ENCODE results near the gene SLK. TPM values are rescaled to one million over a fixed set of nuclear protein-coding genes. Genes with fewer than 3 reads are reported as not detected.

The SLK gene
- total and polyA plus RNA-seq, 2 donors (not counting 3 experiments of a cell fraction or from before 2014, with no cell fraction given): 4.5 to 36.0 TPM

GRCh38 chr10:104052431-104052830, 85.5 kb downstream of the SLK start:
- POLR2A ChIA-PET: no interaction called here
- Histone ChIP-seq H3K27ac (ENCODE audit: insufficient read depth, low read depth, low read length) (no peak overlapping the region), H3K9ac (replicated peaks; ENCODE audit: extremely low read depth, insufficient read depth, low read length) (no peak overlapping the region), H2AFZ (ENCODE audit: low read depth, low read length) (no peak overlapping the region), H3K9me1 (replicated peaks; ENCODE audit: control insufficient read depth, extremely low read depth, insufficient read depth, low read length) (no peaks in the 10 kb centered on the region), H3K4me2 (ENCODE audit: insufficient read depth, low read length) (no peak overlapping the region), H3K4me1 (ENCODE audit: control insufficient read depth, extremely low read depth, insufficient read depth, low read length) (peaks cover 51% of the 10 kb centered on the region), H3K79me2 (ENCODE audit: control insufficient read depth, insufficient read depth, low read length) (no peaks in the 10 kb centered on the region), H4K20me1 (replicated peaks; ENCODE audit: control insufficient read depth, extremely low read depth, insufficient read depth, low read length) (no peaks in the 10 kb centered on the region), H3K36me3 (ENCODE audit: control insufficient read depth in 2 of 2, extremely low read depth in 1 of 2, insufficient read depth in 2 of 2, low read length in 2 of 2) (no peaks in the 10 kb centered on the region), H3K4me3 (replicated peaks in 1 of 3; ENCODE audit: insufficient read depth in 1 of 3, low read depth in 1 of 3, low read length in 3 of 3) (no peak overlapping the region), H3K27me3 (ENCODE audit: control insufficient read depth in 2 of 2, insufficient read depth in 2 of 2, low read length in 2 of 2) (no peaks in the 10 kb centered on the region), H3K9me3 (replicated peaks; ENCODE audit: control insufficient read depth, insufficient read depth, low read length) (no peaks in the 10 kb centered on the region)
- intact Hi-C loops (cut with micrococcal nuclease) (no loop called here), dilution Hi-C loops (cut with MboI; ENCODE audit: extremely low pct_ligation_motif_present, low sequenced_read_pairs) (no loop called here)
- no peak for FAIRE-seq
- CTCF ChIA-PET: interaction anchor here (1.6 kb wide), 1 partner anchor 69 kb away, joined by 7 read pairs; the partner anchor contains the start of gene SFR1
- DNase-seq (ENCODE audit: low read depth, low spot score): no peak
- TF ChIP-seq GATA2 (IDR thresholded peaks at IDR 0.05; ENCODE audit: insufficient read depth, insufficient read length, low read depth, low read length): no peak
- TF ChIP-seq CTCF (IDR thresholded peaks at IDR 0.05; ENCODE audit: extremely low read depth in 1 of 2, insufficient read depth in 1 of 2, low read depth in 1 of 2, low read length in 2 of 2): no peak
- no peak for TF ChIP-seq MAX (IDR thresholded peaks at IDR 0.05; ENCODE audit: insufficient read depth, insufficient read length)
- TF ChIP-seq MYC (IDR thresholded peaks at IDR 0.05; ENCODE audit: low read depth, low read length): no peak
- no peak for TF ChIP-seq POLR2AphosphoS5 (IDR thresholded peaks at IDR 0.05; ENCODE audit: insufficient read depth, low read depth, low read length)
- no TSS peak for BruUV-seq (replicated peaks)

- DNase-seq (ENCODE audit: low read depth, low spot score) (no peak), FAIRE-seq (no peak)
- dilution Hi-C loops (cut with MboI; ENCODE audit: extremely low pct_ligation_motif_present, low sequenced_read_pairs): no loop called here
- no TSS peak for BruUV-seq (replicated peaks)
- no peaks in the 10 kb centered on the region for H3K27me3 ChIP-seq (ENCODE audit: control insufficient read depth in 2 of 2, insufficient read depth in 2 of 2, low read length in 2 of 2)
- H3K79me2 ChIP-seq (ENCODE audit: control insufficient read depth, insufficient read depth, low read length): no peaks in the 10 kb centered on the region
- CTCF ChIA-PET: interaction anchor here (1.0 to 2.8 kb wide), 5 partner anchors 8 to 222 kb away, joined by 3 to 10 read pairs (median 7); partner anchors contain the start of gene SFR1
- H3K9ac ChIP-seq (replicated peaks; ENCODE audit: extremely low read depth, insufficient read depth, low read length): no peak overlapping the region
- H3K4me2 ChIP-seq (ENCODE audit: insufficient read depth, low read length): no peak overlapping the region
- H3K9me1 ChIP-seq (replicated peaks; ENCODE audit: control insufficient read depth, extremely low read depth, insufficient read depth, low read length): no peaks in the 10 kb centered on the region
- no peak overlapping the region for H2AFZ ChIP-seq (ENCODE audit: low read depth, low read length)
- peaks cover 51% of the 10 kb centered on the region for H3K4me1 ChIP-seq (ENCODE audit: control insufficient read depth, extremely low read depth, insufficient read depth, low read length)
- intact Hi-C loops (cut with micrococcal nuclease): no loop called here
- no peaks in the 10 kb centered on the region for H4K20me1 ChIP-seq (replicated peaks; ENCODE audit: control insufficient read depth, extremely low read depth, insufficient read depth, low read length)
- H3K36me3 ChIP-seq (ENCODE audit: control insufficient read depth in 2 of 2, extremely low read depth in 1 of 2, insufficient read depth in 2 of 2, low read length in 2 of 2): no peaks in the 10 kb centered on the region
- no peak overlapping the region for H3K4me3 ChIP-seq (replicated peaks in 1 of 3; ENCODE audit: insufficient read depth in 1 of 3, low read depth in 1 of 3, low read length in 3 of 3)
- no peak overlapping the region for H3K27ac ChIP-seq (ENCODE audit: insufficient read depth, low read depth, low read length)
- POLR2A ChIA-PET: no interaction called here
- H3K9me3 ChIP-seq (replicated peaks; ENCODE audit: control insufficient read depth, insufficient read depth, low read length): no peaks in the 10 kb centered on the region
- no peak for TF ChIP-seq POLR2AphosphoS5 (IDR thresholded peaks at IDR 0.05; ENCODE audit: insufficient read depth, low read depth, low read length)
- TF ChIP-seq EZH2 (IDR thresholded peaks at IDR 0.05; ENCODE audit: borderline replicate concordance, low read depth, low read length, severe bottlenecking): no peak
- TF ChIP-seq MYC (IDR thresholded peaks at IDR 0.05; ENCODE audit: low read depth, low read length): no peak
Observed at GRCh38 chr10:104053201-104053600, 86.3 kb downstream of the SLK start.

Measured in endothelial cell of umbilical vein (primary cell).